Stimulated activated memory B cell treated with anti-CD40 and anti-IgM and Interleukin-4, amounts not matched to agents 10 μg/mL and 1 μg/mL and 100 μg/mL, for 72 hours (primary cell): ENCODE results near the gene TRABD2A.

Experiments used
- ATAC-seq: fragments of 150-1000 bp; cut with Tn5 transposase; 2 replicates; pipeline ENCODE4 v1.10.0; 2021
- H3K27ac Mint-ChIP-seq: one replicate; pipeline ENCODE4 v1.8.0; 2022; ENCODE audit warnings: mild to moderate bottlenecking, mixed read lengths
- H3K27me3 Mint-ChIP-seq: one replicate; pipeline ENCODE4 v1.8.0; 2022; ENCODE audit warnings: mixed read lengths
- H3K36me3 Mint-ChIP-seq: one replicate; pipeline ENCODE4 v1.8.0; 2022; ENCODE audit warnings: mixed read lengths
- H3K4me1 Mint-ChIP-seq: one replicate; pipeline ENCODE4 v1.8.0; 2022; ENCODE audit warnings: mixed read lengths
- H3K4me3 Mint-ChIP-seq: one replicate; pipeline ENCODE4 v1.8.0; 2022; ENCODE audit warnings: mild to moderate bottlenecking, moderate library complexity, mixed read lengths
- H3K9me3 Mint-ChIP-seq: one replicate; pipeline ENCODE4 v1.8.0; 2022; ENCODE audit warnings: mixed read lengths

Gene TRABD2A

DNA sequence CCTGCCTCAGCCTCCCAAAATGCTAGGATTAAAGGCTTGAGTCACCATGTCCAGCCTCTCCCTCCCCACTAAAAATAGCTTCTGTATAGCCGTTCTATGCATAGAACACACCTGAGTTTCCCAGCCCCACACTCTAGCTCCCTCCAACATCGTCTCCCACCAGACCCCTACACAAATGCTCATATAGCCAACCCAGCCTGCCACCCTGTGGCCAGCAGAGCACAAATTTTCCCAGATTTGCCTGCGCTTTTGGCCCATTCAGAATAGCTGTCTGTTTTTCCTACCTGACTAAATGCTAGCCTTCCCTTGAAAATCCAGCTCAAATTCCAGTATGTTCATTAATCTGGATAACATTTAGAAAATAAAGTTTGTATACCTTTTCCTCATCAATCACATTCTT, 22.8 kb downstream of the TRABD2A start:
- H3K27ac Mint-ChIP-seq = no peak overlapping the region
- H3K36me3 Mint-ChIP-seq = peaks cover 3% of the 10 kb centered on the region
- H3K27me3 Mint-ChIP-seq = no peaks in the 10 kb centered on the region
- H3K9me3 Mint-ChIP-seq = peaks cover 2% of the 10 kb centered on the region
- no peak for ATAC-seq
- no peak overlapping the region for H3K4me3 Mint-ChIP-seq
- H3K4me1 Mint-ChIP-seq = peaks cover 21% of the 10 kb centered on the region

GRCh38 chr2:84857566-84857965, 23.3 kb downstream of the TRABD2A start:
- no peak for ATAC-seq
- H3K27me3 Mint-ChIP-seq = no peaks in the 10 kb centered on the region
- H3K27ac Mint-ChIP-seq = peak overlapping the region; percentile 77
- H3K4me3 Mint-ChIP-seq = no peak overlapping the region
- H3K36me3 Mint-ChIP-seq = peaks cover 9% of the 10 kb centered on the region
- H3K9me3 Mint-ChIP-seq = peaks cover 4% of the 10 kb centered on the region
- peaks cover 21% of the 10 kb centered on the region for H3K4me1 Mint-ChIP-seq

DNA sequence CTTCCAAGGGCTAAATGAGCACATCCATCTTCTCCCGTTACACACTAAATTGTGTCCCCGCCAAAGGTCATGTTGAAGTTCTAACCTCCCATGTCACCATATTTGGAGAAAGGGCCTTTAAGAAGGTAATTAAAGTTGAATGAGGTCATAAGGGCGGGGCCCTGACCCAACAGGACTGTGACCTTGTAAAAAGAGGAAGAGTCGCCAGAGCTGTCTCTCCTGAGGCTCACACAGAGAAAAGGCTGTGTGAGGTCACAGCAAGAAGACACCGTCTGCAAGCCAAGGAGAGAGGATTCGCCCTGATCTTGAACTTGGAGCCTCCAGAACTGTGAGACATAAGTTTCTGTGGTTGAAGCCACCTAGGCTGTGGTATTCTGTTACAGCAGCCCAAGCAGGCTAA, 24.1 kb downstream of the TRABD2A start:
- Mint-ChIP-seq H3K27me3 (no peaks in the 10 kb centered on the region), H3K27ac (peak overlapping the region; percentile 77), H3K9me3 (peaks cover 7% of the 10 kb centered on the region), H3K4me1 (peaks cover 21% of the 10 kb centered on the region), H3K36me3 (peaks cover 15% of the 10 kb centered on the region), H3K4me3 (no peak overlapping the region)
- ATAC-seq = peak; percentile 86

GRCh38 chr2:84855731-84856130, 25.2 kb downstream of the TRABD2A start:
- ATAC-seq = no peak
- peaks cover 15% of the 10 kb centered on the region for H3K36me3 Mint-ChIP-seq
- no peak overlapping the region for H3K27ac Mint-ChIP-seq
- peaks cover 7% of the 10 kb centered on the region for H3K9me3 Mint-ChIP-seq
- peaks cover 21% of the 10 kb centered on the region for H3K4me1 Mint-ChIP-seq
- H3K4me3 Mint-ChIP-seq = no peak overlapping the region
- H3K27me3 Mint-ChIP-seq = no peaks in the 10 kb centered on the region

DNA sequence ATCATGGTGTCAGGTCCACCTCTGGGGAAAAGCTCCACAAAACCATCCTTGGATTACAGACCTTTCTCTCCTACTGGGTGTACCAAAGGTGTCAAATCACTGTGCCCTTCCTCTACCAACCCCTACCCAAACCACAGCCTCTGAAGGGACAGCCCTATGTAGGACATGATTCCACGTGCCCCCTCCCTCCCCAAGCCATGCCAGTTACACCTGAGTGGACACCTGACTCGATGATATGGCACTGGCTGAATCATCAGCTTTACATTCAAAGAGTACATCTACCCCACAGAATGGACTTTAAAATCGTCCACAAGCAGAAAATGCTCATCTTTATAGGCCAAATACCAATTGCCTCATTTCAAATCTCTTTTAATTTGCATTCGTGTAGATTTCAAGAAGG, 26.0 kb downstream of the TRABD2A start:
- peaks cover 21% of the 10 kb centered on the region for H3K4me1 Mint-ChIP-seq
- no peak overlapping the region for H3K4me3 Mint-ChIP-seq
- no peak overlapping the region for H3K27ac Mint-ChIP-seq
- peaks cover 15% of the 10 kb centered on the region for H3K36me3 Mint-ChIP-seq
- H3K27me3 Mint-ChIP-seq = no peaks in the 10 kb centered on the region
- peaks cover 7% of the 10 kb centered on the region for H3K9me3 Mint-ChIP-seq
- ATAC-seq = no peak

DNA sequence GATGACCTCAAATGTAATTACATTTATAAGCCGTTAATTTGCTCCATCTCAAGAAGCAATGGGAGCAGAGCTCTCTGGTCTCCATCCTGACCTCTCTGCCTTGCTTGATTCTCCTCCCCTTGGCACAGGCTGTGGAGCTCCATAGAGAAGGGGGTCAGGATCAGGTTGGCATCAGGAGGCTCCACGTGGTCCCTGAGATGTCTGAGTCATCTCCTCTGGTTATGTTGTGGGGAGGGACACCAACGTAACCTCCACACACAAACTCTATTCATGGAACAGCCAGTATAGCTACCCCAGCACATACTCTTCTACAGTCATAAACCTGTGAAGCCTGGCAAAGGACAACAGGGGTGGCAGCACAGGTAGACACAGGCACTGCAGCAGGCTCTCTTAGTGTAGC, 29.0 kb downstream of the TRABD2A start:
- no peaks in the 10 kb centered on the region for H3K27me3 Mint-ChIP-seq
- H3K4me1 Mint-ChIP-seq = peaks cover 14% of the 10 kb centered on the region
- H3K36me3 Mint-ChIP-seq = peaks cover 15% of the 10 kb centered on the region
- ATAC-seq = no peak
- H3K4me3 Mint-ChIP-seq = no peak overlapping the region
- H3K9me3 Mint-ChIP-seq = peaks cover 7% of the 10 kb centered on the region
- H3K27ac Mint-ChIP-seq = no peak overlapping the region

DNA sequence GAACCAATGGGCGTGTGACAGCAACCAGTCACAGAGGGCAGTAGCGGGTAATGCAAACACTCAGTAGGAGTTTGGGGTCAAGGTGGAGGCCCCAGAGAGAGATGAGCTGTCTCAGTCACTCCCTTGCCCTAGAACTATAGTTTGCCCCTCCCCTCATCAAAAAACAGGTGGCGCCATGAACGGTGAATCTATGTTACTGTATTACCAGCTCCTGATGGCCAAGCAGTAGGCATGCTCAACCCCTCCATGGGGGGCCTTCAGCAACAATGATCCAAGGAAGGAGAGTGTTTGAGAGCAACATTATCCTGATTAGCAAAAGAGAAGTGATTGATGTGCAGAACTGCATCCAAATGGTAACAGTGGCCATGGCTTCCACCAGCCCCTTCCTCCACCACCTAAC, 30.4 kb downstream of the TRABD2A start:
- Mint-ChIP-seq H3K9me3 (peaks cover 7% of the 10 kb centered on the region), H3K4me3 (no peak overlapping the region), H3K27me3 (no peaks in the 10 kb centered on the region), H3K27ac (no peak overlapping the region), H3K4me1 (peaks cover 17% of the 10 kb centered on the region), H3K36me3 (peaks cover 15% of the 10 kb centered on the region)
- ATAC-seq = no peak

DNA sequence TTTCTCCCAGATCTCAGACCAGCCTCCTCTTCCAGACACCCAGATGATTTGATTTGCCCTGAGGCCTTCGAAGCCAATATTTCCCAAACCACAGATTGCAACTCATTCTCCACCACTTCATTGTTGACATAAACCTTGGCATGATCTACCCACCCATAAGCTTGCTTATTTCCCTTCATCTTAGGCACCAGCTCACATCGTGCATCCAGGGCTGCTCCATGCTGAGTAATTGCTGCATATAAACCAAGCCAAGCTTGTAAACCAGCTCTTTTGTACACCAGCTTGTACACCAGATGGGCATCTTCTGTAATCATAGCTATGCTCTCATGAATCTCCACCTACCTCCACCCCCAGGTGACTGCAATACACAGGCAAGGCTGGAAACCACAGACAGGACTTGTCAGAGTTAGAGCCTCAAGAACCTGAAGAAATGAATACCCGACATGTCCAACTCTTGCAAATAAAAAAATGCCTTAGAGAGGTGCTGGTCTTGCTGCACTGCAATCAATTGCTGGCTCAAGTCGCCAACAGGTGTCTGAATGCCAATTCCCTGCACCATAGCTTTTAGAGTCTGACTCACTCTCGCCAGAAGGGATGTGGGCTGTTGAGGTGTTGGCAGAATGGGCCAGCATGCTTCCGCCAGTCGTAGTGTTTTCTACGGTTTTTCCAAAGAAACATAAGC, 31.5 kb downstream of the TRABD2A start:
- ATAC-seq = no peak
- no peak overlapping the region for H3K4me3 Mint-ChIP-seq

DNA sequence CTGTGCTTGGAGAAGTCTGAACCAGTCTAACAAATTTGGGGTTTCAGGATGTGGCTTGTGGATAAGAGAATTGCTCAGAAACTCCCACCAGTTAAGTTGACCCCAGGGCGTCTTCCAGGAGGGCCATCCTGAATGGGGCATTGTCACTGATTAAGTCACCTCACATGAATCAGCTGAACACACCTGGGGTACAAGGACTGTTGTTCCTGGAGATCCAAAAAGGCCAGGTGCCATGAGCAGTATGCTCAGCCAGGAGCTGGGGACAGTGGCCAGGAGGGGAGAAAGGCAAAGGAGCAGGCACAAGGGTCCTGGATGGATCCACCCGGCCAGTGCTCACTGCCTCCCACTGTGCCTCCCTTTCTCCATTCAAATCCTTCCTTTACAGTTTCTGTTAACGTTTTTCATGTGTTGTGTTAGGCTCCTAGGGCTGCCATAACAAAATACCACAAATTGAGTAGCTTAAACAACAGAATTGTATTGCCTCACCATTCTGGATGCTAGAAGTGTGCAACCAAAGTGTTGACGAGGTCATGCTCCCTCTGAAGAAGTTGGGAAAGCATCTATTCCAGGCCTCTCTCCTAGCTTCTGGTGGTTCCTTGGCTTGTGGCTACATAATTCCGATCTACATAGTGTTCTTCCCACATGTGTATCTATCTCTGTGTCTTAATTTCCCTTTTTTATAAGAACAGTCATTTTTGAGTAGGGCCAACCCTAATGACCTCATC, 33.4 kb downstream of the TRABD2A start:
- Mint-ChIP-seq H3K4me1 (peaks cover 30% of the 10 kb centered on the region), H3K9me3 (peaks cover 3% of the 10 kb centered on the region), H3K36me3 (peaks cover 15% of the 10 kb centered on the region), H3K27ac (peak overlapping the region; percentile 86), H3K27me3 (no peaks in the 10 kb centered on the region), H3K4me3 (no peak overlapping the region)
- no peak for ATAC-seq

More for the DNA sequence above, 31.5 kb downstream of the TRABD2A start:
- H3K9me3 Mint-ChIP-seq = peaks cover 7% of the 10 kb centered on the region
- no peak overlapping the region for H3K27ac Mint-ChIP-seq
- H3K27me3 Mint-ChIP-seq = no peaks in the 10 kb centered on the region
- H3K4me1 Mint-ChIP-seq = peaks cover 22% of the 10 kb centered on the region
- peaks cover 16% of the 10 kb centered on the region for H3K36me3 Mint-ChIP-seq

- H3K27me3 Mint-ChIP-seq = no peaks in the 10 kb centered on the region
- no peak overlapping the region for H3K4me3 Mint-ChIP-seq
- peak overlapping the region; percentile 86 for H3K27ac Mint-ChIP-seq
- H3K4me1 Mint-ChIP-seq = peaks cover 30% of the 10 kb centered on the region
- H3K36me3 Mint-ChIP-seq = peaks cover 8% of the 10 kb centered on the region
- ATAC-seq = no peak
- no peaks in the 10 kb centered on the region for H3K9me3 Mint-ChIP-seq
These were observed 34.1 kb downstream of the TRABD2A start for GRCh38 chr2:84846741-84847142.

DNA sequence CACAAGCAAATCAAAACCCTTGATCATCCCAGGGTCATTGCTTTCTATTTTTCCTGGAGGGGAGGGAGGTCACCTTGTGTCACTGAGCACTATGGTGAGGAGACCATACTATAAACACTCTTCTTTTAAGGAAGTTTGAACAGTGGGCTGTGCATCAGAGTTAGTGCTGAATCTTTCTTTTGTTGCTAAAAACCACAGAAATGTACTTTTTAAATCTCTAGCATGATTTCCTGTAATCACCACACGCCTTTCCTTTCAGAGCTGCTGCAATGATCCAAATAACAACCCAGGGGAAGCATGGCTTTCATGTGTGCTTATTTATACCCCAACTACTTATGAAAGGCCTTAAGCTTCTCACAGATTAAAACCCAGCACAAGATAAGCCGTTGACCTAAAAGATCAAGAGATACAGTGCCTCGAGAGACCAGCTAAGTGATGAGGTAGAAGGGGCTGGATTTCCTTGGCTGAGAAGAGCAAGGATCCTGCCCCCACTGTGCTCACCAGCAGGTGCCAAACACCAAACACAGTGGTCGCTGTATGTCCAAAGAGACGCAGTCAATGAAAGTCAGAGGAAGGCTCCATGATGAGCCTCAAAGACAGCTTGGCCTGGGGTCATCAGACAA, 34.7 kb downstream of the TRABD2A start:
- peak; percentile 59 for ATAC-seq
- H3K36me3 Mint-ChIP-seq = peaks cover 8% of the 10 kb centered on the region
- no peak overlapping the region for H3K4me3 Mint-ChIP-seq
- H3K4me1 Mint-ChIP-seq = peaks cover 30% of the 10 kb centered on the region
- no peaks in the 10 kb centered on the region for H3K9me3 Mint-ChIP-seq
- peak overlapping the region; percentile 86 for H3K27ac Mint-ChIP-seq
- no peaks in the 10 kb centered on the region for H3K27me3 Mint-ChIP-seq

GRCh38 chr2:84844141-84844540, 36.7 kb downstream of the TRABD2A start:
- peaks cover 9% of the 10 kb centered on the region for H3K36me3 Mint-ChIP-seq
- H3K27ac Mint-ChIP-seq = no peak overlapping the region
- no peak for ATAC-seq
- no peaks in the 10 kb centered on the region for H3K27me3 Mint-ChIP-seq
- H3K4me1 Mint-ChIP-seq = peaks cover 41% of the 10 kb centered on the region
- no peaks in the 10 kb centered on the region for H3K9me3 Mint-ChIP-seq
- no peak overlapping the region for H3K4me3 Mint-ChIP-seq

DNA sequence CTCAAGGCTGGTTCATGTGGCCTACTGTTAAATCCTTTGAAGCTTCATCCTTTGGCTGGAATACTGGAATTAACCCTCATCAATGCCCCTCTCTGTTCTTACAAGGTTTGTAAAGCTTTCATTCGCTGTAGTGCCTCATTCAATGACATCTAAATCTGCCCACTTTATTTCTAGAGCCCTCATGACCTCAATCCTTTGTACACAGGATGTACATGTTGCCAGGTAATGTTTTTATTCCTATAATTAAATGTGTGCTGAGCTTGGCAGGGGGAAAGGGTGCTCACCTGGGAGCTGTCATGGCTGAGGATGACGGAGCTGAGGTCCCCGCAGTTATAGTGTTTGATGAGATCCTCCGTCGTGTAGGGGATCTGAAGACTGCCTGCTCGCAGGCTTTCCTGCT, 39.3 kb downstream of the TRABD2A start:
- ATAC-seq = no peak
- H3K9me3 Mint-ChIP-seq = peaks cover 4% of the 10 kb centered on the region
- no peak overlapping the region for H3K4me3 Mint-ChIP-seq
- peaks cover 36% of the 10 kb centered on the region for H3K4me1 Mint-ChIP-seq
- H3K36me3 Mint-ChIP-seq = peaks cover 29% of the 10 kb centered on the region
- no peak overlapping the region for H3K27ac Mint-ChIP-seq
- H3K27me3 Mint-ChIP-seq = no peaks in the 10 kb centered on the region

- peaks cover 23% of the 10 kb centered on the region for H3K4me1 Mint-ChIP-seq
- peaks cover 12% of the 10 kb centered on the region for H3K9me3 Mint-ChIP-seq
- no peaks in the 10 kb centered on the region for H3K27me3 Mint-ChIP-seq
- no peak overlapping the region for H3K27ac Mint-ChIP-seq
- H3K36me3 Mint-ChIP-seq = peaks cover 40% of the 10 kb centered on the region
- H3K4me3 Mint-ChIP-seq = no peak overlapping the region
- ATAC-seq = no peak
These were observed 40.6 kb downstream of the TRABD2A start for GRCh38 chr2:84840306-84840705.

DNA sequence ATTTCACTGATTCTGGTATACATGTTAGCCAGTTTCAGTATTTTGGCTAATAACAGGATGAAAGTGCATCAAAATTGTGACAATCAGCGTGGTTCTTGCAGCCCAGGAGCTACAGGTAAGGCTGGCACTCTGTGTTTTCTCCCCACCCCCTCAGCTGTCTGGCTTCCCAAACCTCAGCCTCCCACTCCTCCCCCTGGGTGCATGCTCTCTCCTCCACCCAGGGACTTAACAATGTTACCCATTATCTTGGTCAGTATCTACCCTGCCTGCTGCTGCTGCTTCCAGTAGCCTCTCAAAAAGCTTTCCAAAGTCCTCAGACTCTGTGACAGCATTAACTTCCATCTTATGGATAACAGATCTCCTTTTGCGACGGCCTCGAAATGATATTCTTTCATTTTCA, 41.0 kb downstream of the TRABD2A start:
- no peak overlapping the region for H3K27ac Mint-ChIP-seq
- no peaks in the 10 kb centered on the region for H3K27me3 Mint-ChIP-seq
- H3K9me3 Mint-ChIP-seq = peaks cover 12% of the 10 kb centered on the region
- H3K36me3 Mint-ChIP-seq = peaks cover 40% of the 10 kb centered on the region
- ATAC-seq = no peak
- peaks cover 20% of the 10 kb centered on the region for H3K4me1 Mint-ChIP-seq
- no peak overlapping the region for H3K4me3 Mint-ChIP-seq
